AG09319 (cell line): Measurements from ENCODE around the gene CXCR5.

ENCODE experiments used
- DNase-seq: peaks from one replicate; pipeline ENCODE4 v3.0.0-alpha.2; 2010; ENCODE audit warnings: low read depth; ENCODE audit errors: extremely low read depth
- CTCF ChIP-seq: IDR thresholded peaks from 2 replicates; pipeline ENCODE4 v1.5.1; 2011; ENCODE audit warnings: low read depth, mild to moderate bottlenecking, inconsistent platforms, low read length, moderate library complexity

Gene CXCR5

GRCh38 chr11:118915396-118915795, 31.7 kb downstream of the CXCR5 start:
- no peak for TF ChIP-seq CTCF
- no peak for DNase-seq

GRCh38 chr11:118915941-118916841, 32.5 kb downstream of the CXCR5 start:
- no peak for TF ChIP-seq CTCF
- no peak for DNase-seq

- DNase-seq = peak; percentile 62
- TF ChIP-seq CTCF = no peak
Observed at GRCh38 chr11:118916842-118917388, 33.2 kb downstream of the CXCR5 start.

- TF ChIP-seq CTCF = no peak
- DNase-seq = peak; percentile 74
Observed at GRCh38 chr11:118917481-118918127, 33.9 kb downstream of the CXCR5 start.

- peak; percentile 93 for DNase-seq
- TF ChIP-seq CTCF = no peak
Observed at GRCh38 chr11:118918128-118918685, 34.5 kb downstream of the CXCR5 start.

GRCh38 chr11:118918686-118919280, 35.1 kb downstream of the CXCR5 start:
- TF ChIP-seq CTCF = no peak
- DNase-seq = no peak
